Stimulated activated naive CD4-positive, alpha-beta T cell treated with Interleukin-2 at 50 U/mL for 16 hours (primary cell): ENCODE measurements around the gene PALLD.

Source experiments
- DNase-seq: peaks from one replicate; lab custom pipeline; 2025; lab: John Stamatoyannopoulos, UW

The PALLD gene

DNA sequence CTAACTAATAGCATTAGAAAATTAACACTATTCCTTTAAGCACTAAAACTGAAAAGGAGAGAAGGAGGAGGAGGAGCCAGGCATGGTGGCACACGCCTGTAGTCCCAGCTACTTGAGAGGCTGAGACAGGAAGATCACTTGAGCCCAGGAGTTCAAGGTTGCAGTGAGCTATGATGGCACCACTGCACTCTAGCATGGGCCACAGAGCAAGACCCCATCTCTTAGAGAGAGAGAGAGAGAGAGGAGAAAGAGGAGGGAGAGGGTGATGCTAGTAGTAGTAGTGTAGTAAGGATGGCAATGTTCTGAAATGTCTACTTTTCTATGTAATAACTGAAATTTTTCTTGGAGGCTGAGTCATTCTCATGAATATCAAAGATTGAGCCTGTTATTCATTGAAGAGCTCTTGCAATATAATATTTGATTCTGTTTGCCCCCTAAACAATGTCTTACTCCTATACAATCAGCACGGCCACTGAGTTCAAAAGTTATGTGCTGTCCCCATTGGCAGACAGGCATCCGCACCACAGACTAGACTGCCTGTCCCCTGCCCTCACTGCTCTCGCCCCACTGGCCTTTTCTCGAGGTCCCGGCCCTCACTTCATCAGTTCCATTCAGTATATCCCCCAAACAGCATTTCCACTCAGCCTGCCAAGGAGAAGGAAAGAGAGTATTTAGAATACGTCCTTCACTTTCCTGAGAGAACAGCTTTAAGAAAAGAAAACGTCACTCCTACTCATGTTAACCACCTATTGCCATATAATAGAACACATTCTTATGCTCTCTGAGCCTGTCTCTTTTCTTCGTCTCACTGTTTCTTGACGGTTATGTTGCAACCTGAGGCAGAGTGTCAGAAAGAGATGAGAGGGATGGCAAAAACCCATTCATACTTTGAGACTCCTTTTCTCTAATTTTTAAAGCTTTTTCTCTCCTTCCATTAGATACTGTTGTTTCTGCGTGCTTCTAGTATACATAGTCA, 238.1 kb downstream of the PALLD start:
- DNase-seq: no peak

GRCh38 chr4:168735735-168736134, 238.9 kb downstream of the PALLD start:
- DNase-seq: no peak

DNA sequence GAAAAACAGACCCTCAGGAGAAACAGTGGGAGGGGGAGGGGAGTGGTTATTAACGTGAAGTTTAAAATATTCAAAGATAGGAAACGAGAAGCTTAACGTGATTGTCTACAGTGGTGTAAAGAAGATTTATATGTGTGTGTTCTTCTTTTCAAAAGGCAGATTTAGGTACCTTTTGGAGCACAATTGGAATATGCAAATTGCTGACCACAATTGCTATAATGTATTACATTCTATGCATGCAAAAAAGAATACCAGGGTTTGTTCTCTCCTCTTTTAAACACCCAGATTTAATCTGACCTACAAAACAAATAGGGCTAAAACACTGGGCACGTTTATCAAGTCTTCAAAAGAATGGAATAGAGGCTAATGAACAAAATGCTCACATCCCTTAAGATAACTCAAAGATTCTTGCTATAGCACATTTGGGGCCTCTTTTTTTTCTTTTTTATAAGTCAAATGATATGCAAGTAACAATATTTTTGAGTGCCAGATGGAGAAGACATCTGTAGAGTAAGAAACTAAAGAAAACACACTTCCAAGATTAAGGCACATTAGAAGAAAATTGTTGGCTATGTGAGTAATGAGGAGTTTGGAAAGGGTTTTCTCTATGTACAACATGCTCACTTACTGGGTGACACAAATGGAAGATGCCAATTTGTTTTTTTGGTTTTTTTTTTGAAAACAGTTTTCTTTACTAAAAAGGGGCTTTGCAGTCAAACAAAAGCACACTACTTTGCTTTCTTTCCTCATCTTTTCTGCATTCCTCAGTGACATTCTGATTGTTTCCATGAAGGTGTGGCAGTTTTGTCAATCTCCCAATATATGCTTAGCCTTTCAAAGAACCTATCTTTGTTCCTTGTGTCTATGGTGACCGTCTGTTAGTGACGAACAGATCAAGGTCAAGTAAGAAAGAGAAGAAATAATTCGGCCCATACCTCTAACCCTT, 240.3 kb downstream of the PALLD start:
- no peak for DNase-seq

DNA sequence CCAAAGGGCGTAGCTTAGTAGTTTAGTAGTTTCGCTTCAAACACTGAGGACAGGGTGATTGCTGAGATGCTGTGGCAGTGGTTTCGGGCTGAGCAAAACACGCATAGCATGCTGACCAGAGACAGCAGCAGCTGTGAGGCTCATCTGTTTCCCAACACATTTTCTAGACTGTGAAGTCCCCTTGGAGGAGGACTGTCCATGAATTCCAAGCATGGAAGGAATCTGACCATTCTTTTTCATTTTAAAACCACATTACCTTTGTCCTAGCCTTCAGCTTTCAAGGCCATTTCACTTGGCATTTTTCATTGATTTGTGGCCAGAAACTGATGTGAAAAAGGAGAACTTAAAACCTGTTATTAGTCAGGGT, 240.9 kb downstream of the PALLD start:
- DNase-seq: no peak

GRCh38 chr4:168739886-168740285, 243.0 kb downstream of the PALLD start:
- no peak for DNase-seq

DNA sequence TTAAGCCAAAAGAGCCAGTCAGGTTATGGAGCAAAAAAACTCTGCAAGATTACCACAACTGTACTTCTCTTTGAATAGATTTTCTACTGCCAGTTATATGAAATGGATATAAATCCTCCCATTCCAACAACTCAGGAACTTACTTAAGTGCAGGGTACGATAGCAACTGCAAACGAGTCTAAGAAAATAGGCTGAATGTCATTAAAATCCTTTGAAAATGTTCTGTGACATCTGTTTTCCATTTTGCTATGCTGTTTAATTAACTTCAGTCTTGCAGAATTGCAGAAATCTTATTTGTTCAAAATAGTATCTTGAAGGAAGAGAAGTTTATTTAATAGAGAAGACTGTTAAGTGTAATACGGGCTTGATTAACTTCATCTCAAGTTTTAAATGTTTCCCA, 243.8 kb downstream of the PALLD start:
- DNase-seq: no peak

GRCh38 chr4:168741281-168742173, 244.7 kb downstream of the PALLD start:
- no peak for DNase-seq

DNA sequence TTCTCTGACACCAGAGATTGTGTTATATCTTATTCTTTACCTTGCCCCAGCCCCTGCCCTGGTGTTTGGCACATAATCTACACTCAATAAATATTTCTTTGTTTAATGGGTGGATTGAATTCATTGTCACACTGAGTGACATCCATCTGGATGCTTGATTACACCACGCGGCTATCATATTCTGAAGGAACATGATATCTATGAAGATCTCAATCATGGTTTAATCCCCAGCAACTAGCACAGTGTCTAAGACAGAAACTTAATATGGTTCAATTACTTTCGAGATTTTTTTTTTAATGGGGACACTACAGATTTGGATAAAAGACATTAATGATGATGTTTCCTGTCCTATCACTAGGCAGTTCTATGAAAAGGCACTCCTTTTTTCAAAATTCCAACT, 246.3 kb downstream of the PALLD start:
- DNase-seq: no peak

- DNase-seq: no peak
Observed at GRCh38 chr4:168743601-168744000, 246.7 kb downstream of the PALLD start.

DNA sequence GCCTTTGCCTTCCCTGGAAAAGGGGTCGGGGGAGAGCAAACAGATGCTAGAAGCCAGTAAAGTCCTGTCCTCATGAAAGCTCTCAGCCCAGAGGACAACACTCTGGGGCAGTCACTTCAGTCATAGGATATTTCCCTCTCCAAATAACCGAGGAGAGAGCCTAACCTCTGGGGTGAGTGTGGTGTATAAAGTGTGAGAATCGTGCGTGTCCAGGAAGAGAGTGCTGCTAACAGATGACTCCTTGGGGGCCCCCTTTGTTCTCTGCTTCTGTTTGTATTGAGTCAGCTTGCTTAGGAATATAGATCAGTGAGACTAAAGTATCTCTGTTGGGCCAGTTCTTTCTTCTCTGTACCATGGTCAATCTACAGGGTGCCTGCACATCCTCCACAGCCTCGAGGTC, 247.2 kb downstream of the PALLD start:
- no peak for DNase-seq

GRCh38 chr4:168748807-168749206, 252.0 kb downstream of the PALLD start:
- DNase-seq: no peak

GRCh38 chr4:168751263-168752225, 254.7 kb downstream of the PALLD start:
- DNase-seq: no peak

GRCh38 chr4:168755598-168756477, 259.0 kb downstream of the PALLD start:
- no peak for DNase-seq

DNA sequence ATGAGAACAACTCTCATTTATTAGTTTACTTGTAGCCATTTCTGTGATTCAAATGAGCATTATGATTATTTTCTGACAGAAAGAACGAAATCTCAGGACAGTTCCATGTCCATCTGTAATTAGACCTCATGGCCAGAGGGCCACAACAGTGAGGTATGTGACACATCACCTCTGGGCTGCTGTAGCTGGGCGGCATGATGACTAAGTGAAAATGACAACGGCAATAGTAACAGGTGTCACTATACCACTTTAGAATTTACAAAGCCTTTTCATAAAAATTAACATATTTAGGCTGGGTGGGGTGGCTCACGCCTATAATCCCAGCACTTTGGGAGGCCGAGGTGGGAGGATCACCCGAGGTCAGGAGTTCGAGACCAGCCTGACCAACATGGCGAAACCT, 260.6 kb downstream of the PALLD start:
- no peak for DNase-seq

- DNase-seq: no peak
Observed at GRCh38 chr4:168758351-168758876, 261.6 kb downstream of the PALLD start.

DNA sequence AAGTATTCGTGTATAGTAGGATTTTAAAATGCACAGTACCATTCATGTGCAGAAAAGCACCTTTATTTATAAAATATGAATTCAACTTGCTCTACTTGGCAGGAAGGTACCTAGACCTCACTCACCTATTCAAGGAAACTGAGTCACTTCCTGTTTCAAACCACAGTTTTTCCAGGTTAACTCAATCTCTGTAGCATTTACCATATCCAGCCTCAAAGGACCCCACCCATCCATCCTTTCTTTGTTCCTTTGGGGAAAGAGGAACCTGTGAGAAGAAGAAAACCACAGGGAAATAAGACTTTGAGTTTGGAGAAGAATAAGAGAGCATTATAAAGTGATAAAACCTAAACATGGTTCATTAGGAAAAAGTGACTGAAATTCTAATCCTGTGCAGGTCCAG, 262.5 kb downstream of the PALLD start:
- no peak for DNase-seq

- no peak for DNase-seq
Observed at GRCh38 chr4:168759959-168760527, 263.2 kb downstream of the PALLD start.

DNA sequence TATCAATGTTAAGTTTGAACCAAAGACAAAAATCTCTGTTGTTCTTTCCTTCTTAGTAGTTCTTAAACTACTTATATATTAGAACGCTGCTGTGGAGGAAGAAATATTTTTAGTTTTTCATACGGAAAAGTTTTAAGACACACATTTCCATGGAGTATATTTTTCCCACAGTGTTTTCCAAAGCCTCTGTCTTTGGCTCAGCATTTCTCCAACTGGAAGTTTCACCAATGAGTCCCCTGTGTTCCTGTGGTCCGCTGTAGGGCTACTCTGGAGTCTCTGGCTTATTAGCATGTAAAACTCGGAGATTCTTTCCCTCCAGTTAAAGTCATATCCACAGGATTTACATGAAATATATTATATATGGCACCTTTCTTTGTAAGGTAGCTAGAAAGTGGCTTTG, 264.2 kb downstream of the PALLD start:
- DNase-seq: no peak

DNA sequence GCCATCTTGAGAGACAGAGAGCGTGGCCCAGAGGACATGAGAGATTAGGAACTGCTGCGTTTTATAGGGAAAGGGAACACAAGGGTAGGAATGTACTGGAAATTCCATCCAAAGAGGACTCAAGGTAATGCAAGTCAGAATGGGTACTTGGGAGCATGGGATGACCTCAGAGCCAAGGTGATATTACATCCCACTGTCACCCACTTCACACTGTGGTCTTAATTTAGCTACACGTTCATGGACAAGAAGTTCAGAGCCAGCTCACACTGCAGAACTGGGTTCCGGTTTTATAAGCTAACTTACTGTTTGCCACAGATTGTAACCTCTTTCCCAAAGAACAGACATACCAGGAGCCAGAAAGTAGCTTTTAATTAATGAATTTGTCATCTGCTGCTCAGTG, 268.5 kb downstream of the PALLD start:
- DNase-seq: no peak
